Mesodermal cell (in vitro differentiated cells): ENCODE measurements around the gene SLBP.
A peak's percentile ranks its signal among the peaks of the same experiment; 100 is the strongest.

Experiments
- H3K27ac ChIP-seq: 2 replicates; pipeline ENCODE4 v1.7.0; 2013; ENCODE audit warnings: mild to moderate bottlenecking, low read depth, low read length, moderate library complexity; ENCODE audit not compliant: severe bottlenecking
- H3K36me3 ChIP-seq: 2 replicates; pipeline ENCODE4 v1.7.1; 2013; ENCODE audit warnings: mild to moderate bottlenecking, low read length, moderate library complexity; ENCODE audit not compliant: control insufficient read depth, insufficient read depth
- H3K4me1 ChIP-seq: one replicate; pipeline ENCODE4 v1.7.1; 2013; ENCODE audit warnings: mild to moderate bottlenecking, low read length; ENCODE audit not compliant: insufficient read depth, control insufficient read depth, poor library complexity, severe bottlenecking
- H3K4me3 ChIP-seq: 2 replicates; pipeline ENCODE4 v1.7.0; 2013; ENCODE audit warnings: low read length, control low read depth, mild to moderate bottlenecking; ENCODE audit not compliant: insufficient read depth, poor library complexity, severe bottlenecking; ENCODE audit errors: extremely low read depth
- H3K9me3 ChIP-seq: 2 replicates; pipeline ENCODE4 v1.7.1; 2013; ENCODE audit warnings: mild to moderate bottlenecking, low read length, moderate library complexity; ENCODE audit not compliant: control insufficient read depth
- WGBS, 2 experiments: methylation state at CpG; one replicate each; pipeline ENCODE4 v1.1.5; 2013; ENCODE audit warnings: missing lambda C conversion rate in 2 of 2; ENCODE audit not compliant: insufficient coverage in 2 of 2; 5-methylcytosine and 5-hydroxymethylcytosine counted together

SLBP gene

DNA sequence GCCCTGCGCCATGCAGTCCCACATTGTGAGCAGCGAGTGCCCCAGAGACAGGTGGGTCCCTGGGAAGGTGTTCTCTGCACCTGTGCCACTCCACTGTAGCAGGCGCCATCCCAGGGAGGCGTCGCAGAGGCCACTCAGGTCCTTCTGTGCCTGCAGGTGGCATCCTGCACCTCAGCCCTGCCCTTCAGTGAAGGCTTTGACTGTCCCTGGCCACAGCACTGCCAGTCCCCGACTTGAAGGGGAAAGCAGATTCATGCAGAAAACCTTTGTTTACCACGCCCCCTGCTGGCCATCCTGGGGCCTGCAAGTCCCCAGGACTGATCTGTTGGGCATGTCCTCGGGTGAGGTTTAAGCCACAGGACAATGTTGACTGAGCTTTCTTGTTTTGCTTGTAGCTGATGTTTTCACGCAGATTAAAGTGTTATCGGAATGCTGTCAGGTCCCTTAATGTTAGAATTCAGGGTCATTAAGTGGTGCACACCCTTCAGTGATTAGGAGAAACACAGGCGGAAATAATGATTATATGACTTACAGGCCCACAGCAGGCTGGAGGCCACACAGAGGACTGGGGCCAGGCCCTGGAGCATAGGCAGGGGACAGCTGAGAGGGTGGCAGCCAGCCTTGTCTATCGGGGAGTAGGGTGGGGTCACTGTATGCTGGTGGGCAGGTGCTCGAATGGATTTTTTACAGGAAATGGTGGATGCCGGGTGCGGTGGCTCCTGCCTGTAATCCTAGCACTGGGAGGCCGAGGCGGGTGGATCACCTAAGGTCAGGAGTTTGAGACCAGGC is 14.2 kb upstream of the SLBP start:
- no peak overlapping the region for H3K4me3 ChIP-seq
- H3K36me3 ChIP-seq: peaks cover 72% of the 10 kb centered on the region
- H3K4me1 ChIP-seq: peaks cover 38% of the 10 kb centered on the region
- WGBS, 2 experiments: 66 to 67% methylated on average over 12 to 17 of the region's 17 CpGs
- H3K27ac ChIP-seq: peak overlapping the region; percentile 43
- H3K9me3 ChIP-seq: no peaks in the 10 kb centered on the region

DNA sequence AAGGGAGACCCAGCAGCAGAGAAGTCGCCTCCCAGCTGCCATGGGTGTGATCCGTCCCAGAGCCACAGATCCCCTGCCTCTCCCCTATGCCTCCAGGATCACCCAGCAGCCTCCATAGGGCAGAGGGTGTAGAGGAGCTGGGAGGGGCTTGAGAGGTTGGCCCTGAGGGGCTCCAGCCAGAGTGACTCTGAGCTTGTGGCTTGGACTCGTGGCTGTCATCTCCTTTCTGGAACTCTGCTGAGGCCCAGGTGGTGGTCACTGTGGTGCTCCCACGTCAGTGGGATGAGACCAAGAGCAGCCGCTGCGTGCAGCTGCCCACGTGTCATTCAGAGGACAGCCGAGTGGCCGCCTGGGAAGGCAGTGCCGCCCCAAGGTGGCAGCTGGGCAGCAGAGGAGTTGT is 13.4 kb upstream of the SLBP start:
- H3K4me1 ChIP-seq: peaks cover 38% of the 10 kb centered on the region
- H3K4me3 ChIP-seq: no peak overlapping the region
- H3K36me3 ChIP-seq: peaks cover 63% of the 10 kb centered on the region
- H3K27ac ChIP-seq: peak overlapping the region; percentile 18
- H3K9me3 ChIP-seq: no peaks in the 10 kb centered on the region
- 89 to 92% methylated on average over 8 to 10 of the region's 10 CpGs for WGBS, 2 experiments

DNA sequence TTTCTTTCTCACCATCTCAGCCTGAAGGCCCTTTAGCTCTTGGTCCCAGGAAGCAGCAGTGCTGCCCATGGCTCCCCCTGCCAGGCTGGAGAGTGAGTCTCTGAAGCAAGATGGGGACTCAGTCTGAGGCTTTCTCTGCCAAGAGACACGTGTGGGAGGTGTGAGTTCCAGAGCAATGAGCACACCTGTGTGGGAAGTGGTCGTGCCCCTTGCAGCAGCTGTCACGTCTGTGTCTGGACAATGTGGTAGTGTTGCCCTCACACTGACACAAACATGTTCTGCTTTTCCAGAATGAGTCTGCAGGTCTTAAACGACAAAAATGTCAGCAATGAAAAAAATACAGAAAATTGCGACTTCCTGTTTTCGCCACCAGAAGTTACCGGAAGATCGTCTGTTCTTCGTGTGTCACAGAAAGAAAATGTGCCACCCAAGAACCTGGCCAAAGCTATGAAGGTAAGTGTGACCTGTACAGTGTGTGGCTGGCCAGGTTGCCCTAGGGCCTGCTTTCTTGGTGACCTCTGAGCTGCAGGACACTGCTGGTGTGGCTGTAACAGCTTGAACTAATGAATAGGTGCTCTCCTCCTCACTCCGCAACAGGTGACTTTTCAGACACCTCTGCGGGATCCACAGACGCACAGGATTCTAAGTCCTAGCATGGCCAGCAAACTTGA is 11.1 kb upstream of the SLBP start:
- WGBS, 2 experiments: 91% methylated on average over 11 to 12 of the region's 12 CpGs

DNA sequence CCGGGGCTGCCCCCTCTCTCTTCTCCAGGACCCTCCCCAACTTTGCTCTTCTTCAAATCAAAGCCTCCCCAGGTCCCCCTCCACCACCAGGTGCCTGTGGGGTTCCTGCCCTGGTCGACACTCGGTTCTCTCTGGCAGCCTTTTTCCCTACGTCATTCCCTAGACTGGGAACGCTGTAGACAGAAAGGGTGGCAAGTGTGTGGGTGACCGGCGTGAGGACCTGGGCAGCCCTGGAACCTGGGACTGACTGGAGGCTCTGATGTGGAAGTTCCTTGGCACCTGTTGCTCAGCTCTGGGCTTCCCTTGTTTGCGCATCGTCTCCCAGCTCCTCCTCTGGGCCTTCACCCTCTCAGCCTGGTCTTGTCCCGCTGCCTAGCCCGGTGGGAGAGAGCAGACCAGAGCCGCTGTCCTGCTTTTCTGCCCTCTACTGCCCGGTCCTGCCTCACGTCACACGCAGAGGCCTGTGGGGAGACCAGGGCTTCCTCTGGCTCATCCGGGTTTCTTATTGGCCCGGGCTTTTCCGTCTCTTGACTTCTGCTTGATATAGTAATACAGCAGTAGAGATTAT is 10.5 kb upstream of the SLBP start:
- Histone ChIP-seq H3K4me1 (peaks cover 38% of the 10 kb centered on the region), H3K9me3 (no peaks in the 10 kb centered on the region), H3K36me3 (peaks cover 53% of the 10 kb centered on the region), H3K4me3 (peak overlapping the region; percentile 70), H3K27ac (no peak overlapping the region)
- 61 to 63% methylated on average over 12 to 16 of the region's 18 CpGs for WGBS, 2 experiments

More for the DNA sequence above, 11.1 kb upstream of the SLBP start:
- Histone ChIP-seq H3K4me3 (no peak overlapping the region), H3K4me1 (peaks cover 44% of the 10 kb centered on the region), H3K27ac (no peak overlapping the region), H3K36me3 (peaks cover 53% of the 10 kb centered on the region), H3K9me3 (no peaks in the 10 kb centered on the region)

DNA sequence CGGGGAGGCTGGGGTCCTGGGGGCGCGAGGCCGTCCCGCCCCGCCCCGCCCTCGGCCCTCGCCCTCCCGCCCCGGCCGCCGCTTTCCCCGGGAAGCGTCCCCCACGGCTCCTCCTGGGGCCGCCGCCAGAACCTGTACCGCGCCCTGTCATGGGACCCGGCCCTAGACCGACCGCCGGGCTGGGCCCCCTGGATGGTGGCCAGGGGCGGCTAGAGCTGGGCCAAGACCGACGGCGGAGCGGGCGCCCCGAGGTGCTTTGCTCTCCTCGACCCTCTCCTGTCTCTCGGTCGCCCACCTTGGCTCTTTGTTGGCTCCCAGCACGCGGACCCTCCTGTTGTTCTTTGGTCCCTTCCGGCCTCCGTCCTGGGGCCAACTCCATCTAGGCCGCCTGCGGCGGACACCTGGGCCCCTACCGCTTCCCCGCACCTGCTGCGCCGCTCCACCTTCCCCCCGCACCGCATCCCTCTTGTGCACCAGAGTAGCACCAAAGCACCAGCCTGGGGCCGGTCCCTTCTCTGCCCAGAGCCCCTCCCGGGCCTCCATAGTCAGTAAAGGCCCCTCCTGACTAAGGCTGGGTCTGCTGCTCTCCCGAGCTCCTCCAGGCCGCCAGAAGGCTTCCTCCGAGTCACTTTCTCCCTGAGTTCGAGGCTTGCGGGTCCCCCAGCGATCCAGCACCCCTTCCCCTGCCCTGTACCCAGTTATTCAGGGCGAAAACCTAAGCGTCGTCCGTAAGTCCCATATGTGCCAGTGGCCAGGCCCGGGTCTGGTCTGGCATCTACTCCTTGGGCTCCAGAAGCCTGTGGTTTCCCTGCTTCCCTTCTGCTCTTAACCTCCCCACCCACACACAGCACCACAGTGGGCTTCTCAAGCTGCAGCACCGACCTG is 9.8 kb upstream of the SLBP start:
- H3K9me3 ChIP-seq: no peaks in the 10 kb centered on the region
- H3K27ac ChIP-seq: no peak overlapping the region
- peak overlapping the region; percentile 70 for H3K4me3 ChIP-seq
- WGBS, 2 experiments: 2% methylated on average over 38 to 58 of the region's 61 CpGs
- peaks cover 30% of the 10 kb centered on the region for H3K4me1 ChIP-seq
- peaks cover 57% of the 10 kb centered on the region for H3K36me3 ChIP-seq

DNA sequence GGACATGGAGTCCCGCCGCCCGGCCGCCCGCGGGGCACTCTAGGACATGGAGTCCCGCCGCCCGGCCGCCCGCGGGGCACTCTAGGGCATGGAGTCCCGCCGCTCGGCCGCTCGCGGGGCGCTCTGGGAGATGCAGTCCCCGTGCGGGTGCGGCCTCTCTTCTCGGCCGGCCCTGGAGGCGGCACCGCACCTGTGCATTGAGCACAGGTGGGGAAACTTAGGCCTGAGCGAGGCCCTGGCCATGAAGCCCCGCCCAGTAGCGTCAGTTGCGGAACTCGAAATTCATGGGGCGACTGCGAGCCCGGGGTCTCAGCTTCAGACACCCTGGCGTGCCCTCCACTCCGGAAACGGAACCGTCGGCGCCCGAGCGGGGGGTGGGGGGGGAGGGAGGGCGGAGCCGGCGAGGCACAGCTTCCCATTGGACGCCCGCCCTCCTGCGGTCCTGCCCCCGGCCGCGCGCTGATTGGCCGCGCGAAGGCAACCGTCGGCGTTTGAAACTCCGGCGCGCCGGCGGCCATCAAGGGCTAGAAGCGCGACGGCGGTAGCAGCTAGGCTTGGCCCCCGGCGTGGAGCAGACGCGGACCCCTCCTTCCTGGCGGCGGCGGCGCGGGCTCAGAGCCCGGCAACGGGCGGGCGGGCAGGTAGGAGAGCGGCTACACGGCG is 9.0 kb upstream of the SLBP start, which contains the start of the genes TACC3 and TMEM129:
Gene TACC3 (plus strand): TSS at position 519 of the 663 bp plus-strand sequence. CDS start 1,901 bp downstream, outside the sequence.
Gene TMEM129 (minus strand): TSS at position 321 of the 663 bp plus-strand sequence. CDS start 486 bp downstream, outside the sequence.
- Histone ChIP-seq H3K4me3 (peak within 1 kb of the TSS; percentile 70), H3K36me3 (peaks cover 59% of the 10 kb centered on the region), H3K9me3 (no peaks in the 10 kb centered on the region), H3K27ac (peak within 1 kb of the TSS; percentile 59), H3K4me1 (peaks cover 27% of the 10 kb centered on the region)
- WGBS, 2 experiments: 0% methylated on average over 41 to 58 of the region's 83 CpGs

DNA sequence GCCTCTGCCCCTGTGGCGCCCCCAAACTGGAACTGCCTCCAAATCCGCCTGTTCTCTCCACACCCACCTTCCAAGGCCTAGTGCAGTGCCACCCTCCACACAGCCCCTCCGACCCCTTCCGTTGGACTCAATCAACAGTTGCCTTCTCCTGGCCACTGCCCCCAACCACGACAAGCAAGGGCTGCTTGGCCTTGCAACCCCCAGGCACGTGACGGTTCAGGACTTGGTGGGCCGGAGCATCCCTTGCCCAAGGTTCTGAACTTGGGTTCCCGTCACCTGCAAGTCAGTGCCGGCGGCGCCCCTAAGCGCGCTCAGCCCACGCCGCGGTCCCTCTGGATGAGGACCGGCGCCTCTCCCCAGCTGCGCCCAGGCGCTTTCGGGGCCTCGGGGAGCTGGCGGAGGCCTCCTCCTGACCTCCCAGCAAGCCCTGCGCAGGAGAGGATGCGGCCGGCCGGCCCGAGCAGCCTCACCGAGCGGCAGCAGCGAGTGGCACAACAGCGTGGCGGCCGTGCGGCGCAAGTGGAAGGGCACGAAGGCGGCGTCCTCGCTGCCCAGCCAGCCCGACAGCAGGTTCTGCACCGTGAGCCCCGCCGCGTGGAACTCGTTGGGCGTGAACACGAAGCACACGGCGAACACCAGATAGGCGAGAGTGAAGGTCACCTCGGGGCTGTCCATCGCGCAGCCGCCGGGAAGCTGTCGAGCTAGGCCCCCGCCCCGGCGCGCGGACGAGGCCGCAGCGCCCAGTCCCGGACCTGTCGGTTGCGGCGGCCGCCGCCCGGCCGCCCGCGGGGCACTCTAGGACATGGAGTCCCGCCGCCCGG is 8.3 kb upstream of the SLBP start:
- Histone ChIP-seq H3K9me3 (no peaks in the 10 kb centered on the region), H3K36me3 (peaks cover 59% of the 10 kb centered on the region), H3K4me3 (peak overlapping the region; percentile 70), H3K27ac (peak overlapping the region; percentile 59), H3K4me1 (peaks cover 27% of the 10 kb centered on the region)
- 3 to 4% methylated on average over 52 to 76 of the region's 79 CpGs for WGBS, 2 experiments

DNA sequence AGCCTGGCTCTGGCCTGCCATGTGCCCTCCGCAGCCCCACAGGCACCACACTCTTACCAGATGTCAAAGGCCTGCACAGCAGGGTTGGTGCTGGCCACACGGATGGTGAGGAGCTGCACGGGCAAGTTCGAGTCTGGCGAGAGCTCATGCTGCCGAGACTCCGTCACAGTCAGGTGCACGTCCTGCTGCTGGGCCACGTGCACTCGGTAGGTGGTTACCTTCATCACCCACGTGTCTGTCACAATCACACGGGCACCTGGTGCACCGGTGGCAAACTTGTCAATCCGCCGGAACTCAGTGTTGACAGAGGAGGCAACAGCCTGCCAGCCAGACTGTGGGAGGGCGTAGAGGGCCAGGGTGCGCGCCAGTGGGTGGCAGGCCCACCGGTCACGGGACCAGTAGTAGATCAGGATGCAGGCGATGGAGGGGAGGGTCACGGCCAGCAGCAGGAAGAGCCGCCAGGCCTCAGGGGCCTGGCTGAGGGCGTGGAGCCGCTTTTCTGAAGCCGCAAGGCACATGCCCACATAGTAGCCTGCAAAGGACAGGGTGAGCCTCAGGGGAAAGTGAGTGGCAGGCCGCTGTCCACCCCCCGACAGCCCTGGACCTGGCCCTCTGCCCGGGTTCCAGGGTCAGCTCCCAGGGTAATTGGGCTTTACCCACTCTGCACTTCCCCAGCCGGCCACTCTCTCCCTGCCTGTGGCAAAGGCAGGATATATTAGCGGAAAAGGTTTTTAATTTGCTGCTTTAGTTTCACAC is 6.2 kb upstream of the SLBP start:
- Histone ChIP-seq H3K27ac (no peak overlapping the region), H3K9me3 (no peaks in the 10 kb centered on the region), H3K4me1 (peaks cover 20% of the 10 kb centered on the region), H3K4me3 (no peak overlapping the region), H3K36me3 (peaks cover 40% of the 10 kb centered on the region)
- WGBS, 2 experiments: 94 to 95% methylated on average over 29 to 30 of the region's 31 CpGs
